Measurements from ENCODE around the gene TAF11L10. TPM values are rescaled to one million over a fixed set of nuclear protein-coding genes. Genes with fewer than 3 reads are reported as not detected.
"Not testable (repeated sequence)": the region's sequence is repeated elsewhere in the genome, so short reads cannot be mapped to it uniquely, and the experiment has no call there.

TAF11L10 gene
- total and polyA plus RNA-seq, 7 donors: not detected

DNA sequence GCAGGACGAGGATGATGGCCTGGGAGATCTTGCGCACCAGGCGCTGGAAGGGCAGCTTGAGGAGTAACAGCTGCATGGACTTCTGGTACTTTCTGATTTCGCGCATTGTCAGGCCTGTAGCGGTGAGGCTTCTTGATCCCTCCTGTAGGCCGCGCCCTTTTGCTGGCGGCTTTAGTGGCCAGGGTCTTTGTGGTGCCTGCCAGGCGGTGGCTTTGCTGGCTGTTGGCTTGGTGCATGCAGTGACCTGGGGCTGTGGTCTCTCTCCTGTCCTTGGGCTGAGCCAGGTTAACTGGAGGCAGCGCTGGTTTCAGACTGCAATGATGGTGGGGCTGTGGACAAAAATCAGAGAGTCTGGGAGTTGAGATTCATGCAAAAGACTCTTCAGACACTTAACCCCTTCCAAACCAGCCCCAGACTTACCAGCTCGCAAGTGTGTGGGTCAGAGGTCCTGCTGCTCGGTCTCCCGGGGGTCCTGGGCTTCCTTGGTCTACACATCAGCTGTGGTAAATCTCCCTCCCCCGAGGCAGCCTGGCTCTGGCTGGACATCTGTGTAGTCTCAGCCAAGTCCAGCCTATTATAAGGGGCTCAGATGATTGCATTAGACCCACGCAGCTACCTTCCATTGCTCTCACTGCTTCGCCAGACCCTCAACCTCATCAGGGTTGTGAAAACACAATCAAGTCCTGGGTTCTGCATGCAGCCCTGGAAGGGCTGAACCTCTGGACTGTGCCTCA is 17.4 kb upstream of the TAF11L10 start:
- no peak for ATAC-seq
- TF ChIP-seq, protein P1, sequence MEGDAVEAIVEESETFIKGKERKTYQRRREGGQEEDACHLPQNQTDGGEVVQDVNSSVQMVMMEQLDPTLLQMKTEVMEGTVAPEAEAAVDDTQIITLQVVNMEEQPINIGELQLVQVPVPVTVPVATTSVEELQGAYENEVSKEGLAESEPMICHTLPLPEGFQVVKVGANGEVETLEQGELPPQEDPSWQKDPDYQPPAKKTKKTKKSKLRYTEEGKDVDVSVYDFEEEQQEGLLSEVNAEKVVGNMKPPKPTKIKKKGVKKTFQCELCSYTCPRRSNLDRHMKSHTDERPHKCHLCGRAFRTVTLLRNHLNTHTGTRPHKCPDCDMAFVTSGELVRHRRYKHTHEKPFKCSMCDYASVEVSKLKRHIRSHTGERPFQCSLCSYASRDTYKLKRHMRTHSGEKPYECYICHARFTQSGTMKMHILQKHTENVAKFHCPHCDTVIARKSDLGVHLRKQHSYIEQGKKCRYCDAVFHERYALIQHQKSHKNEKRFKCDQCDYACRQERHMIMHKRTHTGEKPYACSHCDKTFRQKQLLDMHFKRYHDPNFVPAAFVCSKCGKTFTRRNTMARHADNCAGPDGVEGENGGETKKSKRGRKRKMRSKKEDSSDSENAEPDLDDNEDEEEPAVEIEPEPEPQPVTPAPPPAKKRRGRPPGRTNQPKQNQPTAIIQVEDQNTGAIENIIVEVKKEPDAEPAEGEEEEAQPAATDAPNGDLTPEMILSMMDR (IDR thresholded peaks at IDR 0.05): no peak
- Histone ChIP-seq H3K4me1 (no peaks in the 10 kb centered on the region), H3K36me3 (ENCODE audit: insufficient read depth in 1 of 2, low read depth in 1 of 2) (no peaks in the 10 kb centered on the region), H3K27me3 (ENCODE audit: insufficient read depth in 3 of 3, low read length in 2 of 3) (no peaks in the 10 kb centered on the region), H3K27ac (no peak overlapping the region), H3K9me3 (no peaks in the 10 kb centered on the region), H3K4me3 (no peak overlapping the region)
- WGBS, 3 donors: 87 to 89% (median 88%) methylated on average over 17 of the region's 17 CpGs
- no peak for DNase-seq
- intact Hi-C loops (cut with DNase I): no loop called here

DNA sequence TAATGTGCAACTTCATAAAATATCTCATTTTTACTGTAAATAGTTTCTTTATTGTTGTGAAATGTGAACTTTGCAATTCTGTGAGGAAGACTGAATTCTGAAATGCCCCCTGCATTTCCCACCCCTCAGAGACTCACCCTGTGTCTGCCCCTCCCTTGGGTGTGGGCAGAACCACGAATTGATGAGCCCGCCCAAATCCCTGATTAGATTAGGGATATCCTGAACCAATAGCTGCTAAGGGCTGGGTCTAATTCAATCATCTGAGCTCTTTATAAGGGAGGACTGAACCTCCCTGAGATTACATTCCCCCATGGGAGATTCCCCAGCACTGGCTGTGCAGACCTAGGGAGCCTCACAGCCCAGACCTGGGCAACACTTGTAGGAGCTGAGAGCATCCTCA is 12.5 kb upstream of the TAF11L10 start, which contains the start of gene TAF11L12:
TSS of gene TAF11L12 (plus strand) at position 301 of the 400 bp plus-strand sequence.
- WGBS, 3 donors: 68 to 74% (median 69%) methylated on average over 2 of the region's 2 CpGs
- H3K4me1 ChIP-seq; H3K4me3 ChIP-seq; H3K27ac ChIP-seq; H3K9me3 ChIP-seq; ATAC-seq; H3K36me3 ChIP-seq (ENCODE audit: insufficient read depth in 1 of 2, low read depth in 1 of 2); intact Hi-C loops (cut with DNase I); H3K27me3 ChIP-seq (ENCODE audit: insufficient read depth in 3 of 3, low read length in 2 of 3); DNase-seq: not testable (repeated sequence)

DNA sequence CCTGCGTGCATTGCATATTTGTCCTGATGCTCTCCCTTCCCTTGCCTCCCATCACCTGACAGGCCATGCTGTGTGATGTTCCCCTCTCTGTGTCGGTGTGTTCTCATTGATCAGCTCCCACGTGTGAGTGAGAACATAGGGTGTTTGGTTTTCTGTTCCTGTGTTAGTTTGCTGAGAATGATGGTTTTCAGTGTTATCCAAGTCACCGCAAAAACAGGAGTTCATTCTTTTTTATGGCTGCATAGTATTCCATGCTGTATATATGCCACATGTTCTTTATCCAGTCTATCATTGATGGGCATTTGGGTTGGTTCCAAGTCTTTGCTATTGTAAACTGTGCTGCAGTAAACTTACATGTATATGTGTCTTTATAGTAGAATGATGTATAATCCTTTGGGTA is 9.8 kb upstream of the TAF11L10 start:
- H3K4me3 ChIP-seq; H3K9me3 ChIP-seq; intact Hi-C loops (cut with DNase I); H3K27me3 ChIP-seq (ENCODE audit: insufficient read depth in 3 of 3, low read length in 2 of 3); H3K4me1 ChIP-seq; ATAC-seq; H3K36me3 ChIP-seq (ENCODE audit: insufficient read depth in 1 of 2, low read depth in 1 of 2); DNase-seq; H3K27ac ChIP-seq: not testable (repeated sequence)
- 80 to 97% (median 94%) methylated on average over 4 of the region's 4 CpGs for whole genome bisulfite sequencing, 3 donors

DNA sequence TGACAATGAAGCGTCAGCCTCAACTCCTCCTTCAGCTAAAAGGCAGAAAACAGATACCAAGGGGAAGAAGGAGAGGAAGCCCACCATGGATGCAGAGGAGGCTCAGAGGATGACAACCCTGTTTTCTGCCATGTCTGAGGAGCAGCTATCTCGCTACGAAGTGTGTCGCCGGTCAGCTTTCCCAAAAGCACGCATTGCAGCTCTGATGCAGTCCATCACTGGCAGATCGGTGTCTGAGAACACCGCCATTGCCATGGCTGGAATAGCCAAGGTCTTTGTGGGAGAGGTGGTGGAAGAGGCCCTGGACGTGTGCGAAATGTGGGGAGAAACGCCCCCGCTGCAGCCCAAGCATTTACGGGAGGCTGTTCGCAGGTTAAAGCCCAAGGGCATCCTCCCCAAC is 7.3 kb upstream of the TAF11L10 start:
- no peaks in the 10 kb centered on the region for H3K27me3 ChIP-seq (ENCODE audit: insufficient read depth in 3 of 3, low read length in 2 of 3)
- no peak overlapping the region for H3K4me3 ChIP-seq
- H3K9me3 ChIP-seq: no peaks in the 10 kb centered on the region
- H3K27ac ChIP-seq: no peak overlapping the region
- no peaks in the 10 kb centered on the region for H3K4me1 ChIP-seq
- 92 to 96% (median 92%) methylated on average over 14 of the region's 14 CpGs for WGBS, 3 donors
- DNase-seq: no peak
- no peak for ATAC-seq
- TF ChIP-seq, protein P1 (IDR thresholded peaks at IDR 0.05): no peak
- no peaks in the 10 kb centered on the region for H3K36me3 ChIP-seq (ENCODE audit: insufficient read depth in 1 of 2, low read depth in 1 of 2)
- intact Hi-C loops (cut with DNase I): no loop called here

DNA sequence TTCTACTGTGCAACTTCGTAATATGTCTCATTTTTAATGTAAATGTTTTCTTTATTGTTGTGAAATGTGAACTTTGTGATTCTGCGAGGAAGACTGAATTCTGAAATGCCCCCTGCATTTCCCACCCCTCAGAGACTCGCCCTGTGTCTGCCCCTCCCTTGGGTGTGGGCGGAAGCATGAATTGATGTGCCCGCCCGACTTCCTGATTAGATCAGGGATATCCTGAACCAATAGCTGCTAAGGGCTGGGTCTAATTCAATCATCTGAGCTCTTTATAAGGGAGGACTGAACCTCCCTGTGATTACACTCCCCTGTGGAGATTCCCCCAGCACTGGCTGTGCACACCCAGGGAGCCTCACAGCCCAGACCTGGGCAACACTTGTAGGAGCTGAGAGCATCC is 6.3 kb upstream of the TAF11L10 start, which contains the start of gene TAF11L11:
TSS of gene TAF11L11 (plus strand) at position 304 of the 400 bp plus-strand sequence.
- H3K36me3 ChIP-seq (ENCODE audit: insufficient read depth in 1 of 2, low read depth in 1 of 2); H3K4me1 ChIP-seq; H3K9me3 ChIP-seq; H3K27ac ChIP-seq; H3K4me3 ChIP-seq; intact Hi-C loops (cut with DNase I); H3K27me3 ChIP-seq (ENCODE audit: insufficient read depth in 3 of 3, low read length in 2 of 3); ATAC-seq; DNase-seq: not testable (repeated sequence)
- WGBS, 3 donors: 61 to 65% (median 63%) methylated on average over 6 of the region's 6 CpGs

DNA sequence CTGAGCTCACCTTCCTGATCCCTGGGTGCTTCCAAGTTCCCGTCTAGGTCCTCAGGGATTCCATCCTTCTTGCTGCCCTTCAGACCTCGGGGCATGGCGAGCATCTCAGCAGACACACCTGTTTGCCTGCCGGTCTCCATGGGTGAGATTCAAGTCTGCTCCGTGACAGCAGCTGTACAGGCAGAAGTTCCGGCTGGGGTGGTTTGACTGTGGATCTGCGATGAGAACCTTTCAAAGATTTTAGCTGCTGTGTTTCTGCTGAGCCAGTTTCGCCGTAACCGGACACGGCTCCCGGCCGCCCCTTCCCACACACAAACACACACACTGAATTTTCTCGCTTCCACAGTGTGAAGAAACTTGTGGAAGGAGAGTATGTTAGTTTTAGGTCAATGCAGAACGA is 3.4 kb downstream of the TAF11L10 start, which contains the start of gene TAF11L9:
TSS of gene TAF11L9 (minus strand) at position 140 of the 400 bp plus-strand sequence.
- DNase-seq; H3K4me3 ChIP-seq; H3K9me3 ChIP-seq; H3K27me3 ChIP-seq (ENCODE audit: insufficient read depth in 3 of 3, low read length in 2 of 3); H3K4me1 ChIP-seq; H3K27ac ChIP-seq; intact Hi-C loops (cut with DNase I); H3K36me3 ChIP-seq (ENCODE audit: insufficient read depth in 1 of 2, low read depth in 1 of 2); ATAC-seq: not testable (repeated sequence)
- 86 to 89% (median 88%) methylated on average over 8 to 10 of the region's 15 CpGs for WGBS, 3 donors

DNA sequence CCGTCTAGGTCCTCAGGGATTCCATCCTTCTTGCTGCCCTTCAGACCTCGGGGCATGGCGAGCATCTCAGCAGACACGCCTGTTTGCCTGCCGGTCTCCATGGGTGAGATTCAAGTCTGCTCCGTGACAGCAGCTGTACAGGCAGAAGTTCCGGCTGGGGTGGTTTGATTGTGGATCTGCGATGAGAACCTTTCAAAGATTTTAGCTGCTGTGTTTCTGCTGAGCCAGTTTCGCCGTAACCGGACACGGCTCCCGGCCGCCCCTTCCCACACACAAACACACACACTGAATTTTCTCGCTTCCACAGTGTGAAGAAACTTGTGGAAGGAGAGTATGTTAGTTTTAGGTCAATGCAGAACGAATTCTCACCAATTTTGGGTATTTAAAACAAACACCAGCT is 6.8 kb downstream of the TAF11L10 start, which contains the start of gene TAF11L8:
TSS of gene TAF11L8 (minus strand) at position 101 of the 400 bp plus-strand sequence.
- intact Hi-C loops (cut with DNase I); ATAC-seq; H3K36me3 ChIP-seq (ENCODE audit: insufficient read depth in 1 of 2, low read depth in 1 of 2); H3K9me3 ChIP-seq; H3K4me1 ChIP-seq; H3K4me3 ChIP-seq; H3K27me3 ChIP-seq (ENCODE audit: insufficient read depth in 3 of 3, low read length in 2 of 3); H3K27ac ChIP-seq; DNase-seq: not testable (repeated sequence)
- WGBS, 3 donors: no CpG with 5 or more reads among the region's 16 CpGs

DNA sequence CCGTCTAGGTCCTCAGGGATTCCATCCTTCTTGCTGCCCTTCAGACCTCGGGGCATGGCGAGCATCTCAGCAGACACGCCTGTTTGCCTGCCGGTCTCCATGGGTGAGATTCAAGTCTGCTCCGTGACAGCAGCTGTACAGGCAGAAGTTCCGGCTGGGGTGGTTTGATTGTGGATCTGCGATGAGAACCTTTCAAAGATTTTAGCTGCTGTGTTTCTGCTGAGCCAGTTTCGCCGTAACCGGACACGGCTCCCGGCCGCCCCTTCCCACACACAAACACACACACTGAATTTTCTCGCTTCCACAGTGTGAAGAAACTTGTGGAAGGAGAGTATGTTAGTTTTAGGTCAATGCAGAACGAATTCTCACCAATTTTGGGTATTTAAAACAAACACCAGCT is 12.0 kb downstream of the TAF11L10 start, which contains the start of gene TAF11L7:
TSS of gene TAF11L7 (minus strand) at position 101 of the 400 bp plus-strand sequence.
- H3K27ac ChIP-seq; H3K9me3 ChIP-seq; intact Hi-C loops (cut with DNase I); ATAC-seq; DNase-seq; H3K36me3 ChIP-seq (ENCODE audit: insufficient read depth in 1 of 2, low read depth in 1 of 2); H3K4me1 ChIP-seq; H3K27me3 ChIP-seq (ENCODE audit: insufficient read depth in 3 of 3, low read length in 2 of 3); H3K4me3 ChIP-seq: not testable (repeated sequence)
- no CpG with 5 or more reads among the region's 16 CpGs for WGBS, 3 donors
